HG02759 (cell line): Measurements from ENCODE around the gene SCUBE1.

Source experiments
- ATAC-seq: cut with Tn5 transposase; IDR thresholded peaks from one replicate; pipeline ENCODE4 v1.9.1; 2021; ENCODE audit warnings: mild to moderate bottlenecking, moderate library complexity; ENCODE audit not compliant: unreplicated experiment

SCUBE1 gene

DNA sequence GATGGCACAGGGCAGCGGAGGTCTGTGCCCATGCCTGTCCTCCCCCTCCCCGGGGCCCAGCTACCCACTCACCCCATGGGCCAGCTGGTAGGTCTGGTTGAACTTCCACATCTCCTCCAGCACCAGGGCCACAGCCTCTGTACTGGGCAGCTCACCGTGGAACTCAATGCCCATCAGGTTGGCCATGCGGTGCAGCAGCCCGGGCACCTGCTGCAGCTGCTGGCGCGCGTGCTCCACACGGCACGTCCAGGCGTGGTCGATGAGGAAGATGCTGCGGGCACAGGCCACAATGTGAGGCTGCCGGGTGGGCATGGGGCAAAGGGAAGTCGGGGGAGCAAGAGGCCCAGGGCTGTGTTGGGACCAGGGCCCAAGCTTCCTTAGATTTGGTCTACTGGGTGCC, 162.5 kb downstream of the SCUBE1 start:
- no peak for ATAC-seq

GRCh38 chr22:43179911-43180195, 163.3 kb downstream of the SCUBE1 start:
- ATAC-seq = no peak

DNA sequence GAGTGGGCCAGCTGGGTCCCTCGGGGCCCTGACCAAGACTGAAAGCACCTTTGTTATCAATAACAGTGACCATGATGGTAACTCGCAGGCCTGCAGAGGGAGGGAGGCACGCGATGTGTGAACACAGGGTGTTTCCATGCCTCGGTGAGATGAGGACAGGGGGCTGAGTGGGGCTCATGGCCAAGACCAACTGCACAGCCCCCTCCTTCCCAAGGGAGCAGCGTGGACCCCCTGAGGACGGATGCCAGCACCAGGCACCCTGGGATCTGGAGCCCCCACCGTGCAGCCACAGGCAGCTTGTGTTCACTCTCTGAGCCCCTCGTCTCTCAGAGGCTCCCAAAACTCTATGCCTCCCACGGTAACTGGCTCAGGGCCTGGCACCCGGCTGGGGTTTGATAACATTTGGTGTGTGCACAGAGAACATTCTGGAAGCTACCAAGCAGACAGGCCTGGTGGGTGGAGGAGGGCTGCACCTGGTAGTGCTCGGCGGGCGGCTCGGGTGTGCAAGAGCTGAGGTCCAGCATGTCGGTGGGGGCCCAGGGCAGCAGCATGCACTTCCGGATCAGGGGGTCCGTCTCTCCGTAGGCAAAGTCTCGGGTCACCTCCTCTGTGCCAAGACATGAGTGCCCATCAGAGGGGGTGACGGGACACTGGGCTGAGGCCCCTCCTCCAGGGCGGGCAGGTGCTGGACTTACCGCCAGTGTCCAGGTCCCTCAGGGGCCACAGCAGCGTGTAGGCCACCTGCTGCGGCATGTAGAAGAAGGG, 163.8 kb downstream of the SCUBE1 start:
- no peak for ATAC-seq

DNA sequence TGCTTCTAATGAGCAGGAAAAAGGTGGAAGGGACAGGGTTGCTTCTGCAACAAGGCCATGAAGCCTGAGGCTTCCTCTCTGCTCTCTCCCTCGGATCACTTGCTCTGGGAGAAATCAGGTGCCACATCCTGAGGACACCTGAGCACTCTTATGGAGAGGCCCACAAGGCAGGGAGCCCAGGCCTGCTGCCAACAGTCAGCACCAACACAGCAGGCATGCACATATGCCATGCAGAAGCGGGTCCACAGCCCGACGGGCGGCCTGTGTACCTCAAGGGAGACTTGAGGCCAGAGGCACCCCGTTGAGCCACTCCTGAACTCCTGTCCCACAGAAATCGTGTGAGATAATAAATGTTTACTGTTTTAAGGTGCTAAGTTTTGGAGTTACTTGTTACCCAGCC, 165.7 kb downstream of the SCUBE1 start:
- no peak for ATAC-seq

GRCh38 chr22:43176090-43176489, 167.1 kb downstream of the SCUBE1 start:
- ATAC-seq = no peak

- no peak for ATAC-seq
Measured at GRCh38 chr22:43174941-43175531, 168.1 kb downstream of the SCUBE1 start.

DNA sequence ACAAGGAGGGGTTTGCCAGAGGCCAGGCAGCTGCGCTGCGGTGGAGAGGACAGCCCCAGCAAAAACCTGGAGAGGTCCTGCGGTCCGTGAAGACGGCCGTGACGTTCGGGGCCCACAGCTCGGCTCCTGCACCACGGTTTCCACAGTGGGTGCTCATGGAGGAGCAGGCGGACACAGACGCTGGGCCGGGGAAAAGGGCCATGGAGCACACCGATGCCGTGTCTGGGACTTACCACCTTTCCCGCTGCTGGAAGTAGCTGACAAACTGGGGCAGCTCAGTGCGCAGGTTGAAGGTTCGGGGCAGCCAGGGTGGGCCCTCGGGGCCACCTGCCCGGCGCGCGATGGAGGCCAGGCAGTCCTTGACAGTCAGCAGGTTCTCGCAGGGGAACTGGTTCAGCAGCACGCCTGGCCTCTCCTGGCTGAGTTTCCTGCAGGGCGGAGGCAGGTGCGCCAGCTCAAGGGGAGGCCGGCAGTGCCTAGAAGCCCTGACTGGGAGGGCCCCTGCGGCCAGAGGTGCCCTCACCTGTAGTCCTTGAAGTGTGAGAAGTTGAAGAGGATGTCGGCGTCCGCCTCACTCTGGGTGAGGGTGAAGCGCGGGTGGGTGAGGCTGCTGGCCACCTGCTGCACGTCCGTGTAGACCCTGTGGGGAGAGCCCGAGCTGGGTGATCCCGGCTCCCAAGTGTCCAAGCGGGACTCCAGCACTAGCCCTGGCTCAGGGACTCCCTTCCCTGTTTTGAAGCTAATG, 169.0 kb downstream of the SCUBE1 start:
- ATAC-seq = no peak

- ATAC-seq = no peak
Measured at GRCh38 chr22:43173566-43173965, 169.6 kb downstream of the SCUBE1 start.

DNA sequence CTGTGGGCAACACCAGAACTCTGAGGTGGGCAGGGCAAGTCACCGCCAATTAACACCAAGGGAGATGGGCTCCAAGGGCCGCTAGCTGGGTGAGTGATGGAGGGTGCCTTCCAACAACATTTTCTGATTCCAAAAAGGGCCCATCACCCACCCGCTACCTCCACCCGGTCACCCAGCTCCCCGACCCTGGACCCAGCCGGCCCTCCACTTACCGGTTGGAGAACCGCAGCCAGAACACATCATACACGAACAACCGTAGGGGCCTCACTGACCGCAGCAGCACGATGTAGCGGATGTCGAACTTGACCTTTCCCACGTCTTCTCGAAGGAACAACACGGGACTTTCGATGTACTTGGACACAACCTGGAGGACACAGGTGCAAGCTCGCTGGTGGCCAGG, 171.0 kb downstream of the SCUBE1 start:
- no peak for ATAC-seq

DNA sequence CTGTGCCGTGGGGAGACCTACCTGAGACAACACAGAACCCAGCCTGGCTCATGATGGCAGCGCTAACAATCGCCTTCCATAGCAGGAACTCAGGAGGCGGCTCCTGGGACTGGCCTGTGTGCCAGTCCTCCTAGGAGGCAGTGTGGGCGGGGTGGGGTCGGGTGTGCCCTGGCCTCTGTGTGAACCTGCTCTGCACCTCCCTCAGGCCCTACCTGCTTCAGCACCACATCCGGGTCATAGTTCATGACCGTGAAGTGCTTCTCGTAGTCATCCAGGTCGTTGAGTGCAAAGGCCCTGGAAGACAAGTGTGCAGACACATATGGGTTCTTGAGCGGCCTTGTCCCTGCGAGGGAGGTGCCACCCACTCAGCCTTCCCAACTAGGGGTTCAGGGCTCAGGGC, 171.6 kb downstream of the SCUBE1 start:
- ATAC-seq = no peak

DNA sequence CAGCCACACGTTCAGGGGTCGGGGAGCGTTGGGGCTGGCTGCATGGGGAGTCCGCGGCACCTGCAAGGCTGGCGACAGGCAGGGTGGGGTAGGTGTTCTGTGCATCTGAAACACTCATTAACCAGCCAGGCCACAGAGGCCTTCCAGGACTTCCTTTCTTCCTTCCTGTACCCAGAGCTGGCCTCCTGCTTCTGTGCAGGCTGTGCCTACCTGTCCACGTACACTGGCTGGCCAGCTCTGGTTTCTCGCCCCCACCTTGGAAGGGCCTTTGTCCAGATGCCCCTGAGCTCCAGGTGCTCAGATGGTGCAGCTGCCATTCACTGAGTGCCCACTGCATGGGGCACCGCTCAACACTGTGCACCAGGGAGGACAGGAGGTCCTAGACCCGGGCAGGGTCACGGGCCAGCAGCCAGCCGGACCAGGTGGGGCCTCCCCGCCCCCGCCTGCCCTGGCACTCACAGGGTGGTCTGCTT, 172.1 kb downstream of the SCUBE1 start:
- ATAC-seq = no peak

GRCh38 chr22:43170131-43170480, 173.1 kb downstream of the SCUBE1 start:
- ATAC-seq = no peak

DNA sequence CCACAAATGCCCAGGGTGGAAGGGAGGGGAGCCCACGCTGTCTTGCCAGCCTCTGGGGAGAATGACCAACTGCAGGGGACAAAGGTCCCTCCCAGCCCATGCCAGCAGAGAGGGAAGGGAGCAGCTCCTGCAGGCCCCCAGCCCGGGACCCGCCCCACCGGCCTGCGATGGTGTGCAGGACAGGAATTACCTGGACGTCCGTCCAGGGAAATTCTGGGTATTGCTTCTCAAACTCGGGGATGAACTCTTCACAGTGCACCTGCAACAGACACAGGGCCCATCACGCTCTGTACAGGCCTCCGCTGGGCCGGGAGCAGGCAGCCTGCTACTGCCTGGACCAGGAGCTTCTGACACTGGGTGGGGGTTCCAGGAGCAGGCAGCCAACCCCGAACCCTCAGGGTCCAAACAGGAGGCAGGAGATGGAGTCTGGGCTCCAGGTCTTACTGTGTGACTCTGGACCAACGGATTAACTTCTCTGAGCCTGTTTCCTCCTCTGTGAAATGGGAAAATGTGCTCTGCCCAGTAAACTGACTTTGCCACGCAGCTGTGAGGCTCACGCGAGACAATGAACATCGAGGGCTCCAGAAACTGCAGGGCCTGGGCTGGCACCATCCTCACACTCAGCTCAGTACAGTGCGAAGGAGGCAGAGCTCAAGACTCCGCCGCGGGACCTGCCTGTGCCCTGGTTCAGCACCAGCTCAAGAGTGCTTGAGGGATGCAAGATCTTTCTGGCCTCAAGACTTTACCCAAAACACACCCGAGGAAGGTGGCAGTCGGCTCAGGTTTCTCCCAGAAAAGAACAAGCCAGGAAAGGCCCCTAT, 173.7 kb downstream of the SCUBE1 start:
- no peak for ATAC-seq

DNA sequence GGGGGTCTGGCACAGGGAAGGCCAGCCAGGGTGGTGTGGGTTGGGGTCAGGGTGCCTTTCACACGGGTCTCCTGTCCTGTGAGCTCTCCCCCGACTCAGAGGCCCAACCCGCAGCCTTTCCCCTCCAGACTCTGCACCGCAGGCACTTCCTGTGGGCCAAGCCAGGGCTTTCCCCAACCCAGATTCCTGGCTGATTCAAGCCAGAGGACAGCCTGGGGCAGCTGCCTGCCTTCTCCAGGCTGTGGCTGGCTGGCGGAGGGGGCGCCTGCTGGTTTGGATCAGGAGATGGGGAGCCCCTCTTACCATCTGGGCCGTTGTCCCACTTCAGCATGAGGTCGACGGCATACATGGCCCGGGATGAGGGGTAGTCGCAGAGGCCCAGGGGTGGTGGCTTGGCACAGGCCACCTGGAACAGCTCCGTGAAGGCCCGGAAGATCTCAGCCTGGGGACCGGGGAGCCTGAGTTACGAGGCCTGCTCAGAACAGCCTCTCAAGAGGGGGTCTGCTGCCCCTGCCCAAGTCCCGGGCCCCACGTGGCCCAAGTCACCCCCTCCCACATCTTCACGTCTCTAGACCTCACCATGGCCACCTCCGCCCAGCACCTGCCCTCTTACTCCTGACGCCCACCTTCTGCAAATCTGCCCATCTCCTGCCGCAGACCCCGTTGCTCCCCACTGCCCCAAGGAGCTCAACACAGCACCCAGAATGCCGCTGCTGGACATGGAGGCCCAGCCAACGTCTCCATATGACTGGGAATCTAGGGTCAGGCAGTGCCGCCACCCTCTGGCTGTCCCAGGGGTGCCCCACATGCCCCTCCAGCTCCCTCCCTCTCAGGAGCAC, 174.5 kb downstream of the SCUBE1 start:
- ATAC-seq = no peak

DNA sequence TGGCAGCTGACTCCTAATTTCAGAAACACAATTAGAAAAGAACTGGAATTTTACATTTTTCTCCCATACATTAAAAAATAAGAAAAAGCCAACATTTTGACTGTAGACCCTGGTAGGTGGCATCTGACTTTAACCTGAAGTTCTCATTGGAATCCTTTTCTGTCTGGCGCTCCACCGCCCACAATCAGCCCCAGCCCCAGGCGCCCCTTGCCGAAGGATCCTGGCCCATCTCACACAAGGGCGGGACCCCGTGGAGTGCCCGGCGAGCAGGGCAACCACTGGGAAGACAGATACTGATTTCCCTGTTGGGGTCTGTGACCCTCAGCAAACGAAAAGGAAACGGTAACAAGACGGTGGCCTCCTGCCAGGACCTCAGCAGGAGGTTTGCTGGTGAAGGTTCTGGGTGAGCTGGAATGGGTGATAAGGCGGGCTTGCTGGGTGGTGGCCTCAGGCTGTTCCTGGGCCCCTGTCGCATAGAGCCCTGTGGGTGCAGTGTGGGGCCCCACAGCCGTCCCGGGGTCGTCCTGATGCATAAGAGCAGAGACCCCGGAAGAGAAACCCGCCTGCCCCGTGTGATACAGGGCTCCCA, 176.1 kb downstream of the SCUBE1 start:
- no peak for ATAC-seq

DNA sequence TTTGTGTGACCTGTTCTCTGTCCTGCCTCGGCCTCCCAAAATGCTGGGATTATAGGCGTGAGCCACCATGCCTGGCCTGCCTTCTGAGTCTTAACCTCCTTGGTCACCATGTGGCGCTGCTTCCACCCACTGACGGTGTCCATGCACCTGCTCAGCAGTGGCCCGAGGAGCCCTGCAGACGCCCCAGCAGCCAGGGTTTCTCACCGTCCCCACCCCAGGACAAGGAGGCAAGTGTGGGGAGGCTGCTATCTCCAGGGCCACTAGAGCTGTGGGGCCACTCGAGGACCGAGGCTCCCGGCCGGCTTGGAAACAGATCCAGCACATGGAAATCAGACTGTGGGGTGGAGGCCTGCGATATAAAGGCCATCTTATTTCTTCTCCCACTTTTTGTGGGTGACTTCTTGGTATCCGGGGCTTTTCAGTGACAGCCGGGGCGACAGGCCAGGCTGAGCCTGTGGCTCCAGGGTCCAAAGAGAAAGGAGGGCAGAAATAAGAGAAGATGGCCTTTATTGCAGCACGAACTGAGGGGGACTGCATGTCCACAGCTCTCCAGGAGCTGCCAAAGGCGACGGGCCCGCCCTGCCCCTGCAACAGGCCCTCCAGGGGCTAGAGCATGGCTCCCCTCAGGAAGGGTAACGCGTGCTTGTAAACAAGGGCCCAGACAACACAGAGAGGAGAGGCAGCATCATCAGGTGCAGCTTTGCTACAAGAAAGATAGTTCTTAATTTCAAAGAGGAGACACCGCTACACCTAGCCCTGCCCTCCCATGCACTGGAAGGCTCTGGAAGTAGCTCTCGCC, 176.8 kb downstream of the SCUBE1 start:
- ATAC-seq = no peak

GRCh38 chr22:43164636-43165035, 178.5 kb downstream of the SCUBE1 start:
- no peak for ATAC-seq

DNA sequence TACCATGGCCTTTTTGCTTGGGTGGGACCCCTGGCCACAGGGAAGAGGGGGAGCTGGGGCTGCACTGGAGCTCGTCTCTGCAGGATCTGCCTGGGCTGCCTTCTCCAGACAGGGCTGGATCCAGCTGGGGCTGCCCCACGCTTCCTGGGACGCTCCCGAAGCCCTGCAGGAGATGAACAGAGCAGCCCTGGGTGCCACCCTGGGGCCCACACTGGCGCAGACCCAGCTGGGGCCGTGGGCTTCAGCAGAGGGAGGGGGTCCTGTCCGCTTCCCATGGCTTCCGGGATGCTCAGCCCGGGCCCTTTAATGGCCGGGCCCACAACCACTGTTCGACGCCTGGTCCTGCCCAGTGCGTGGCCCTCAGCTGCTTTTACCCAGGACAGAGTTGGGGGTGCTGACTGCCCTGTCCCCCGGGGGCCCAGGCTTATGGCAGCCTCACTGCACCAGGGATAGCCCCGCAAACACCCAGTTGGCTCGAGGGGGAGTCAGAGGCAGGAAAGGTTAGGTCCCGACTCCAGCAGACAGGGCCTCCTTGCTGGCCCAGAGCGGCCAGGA, 179.9 kb downstream of the SCUBE1 start:
- no peak for ATAC-seq
